Activated CD4-positive, alpha-beta T cell treated with anti-CD3 and anti-CD28 coated beads, Interleukin-2, amount 50 U/mL, for 4 hours (primary cell): ENCODE measurements around the gene FBLN2.

ENCODE experiments used
- DNase-seq, 2 experiments: peaks; one replicate each; pipeline ENCODE4 v3.0.0-alpha.2; 2020

FBLN2 gene

DNA sequence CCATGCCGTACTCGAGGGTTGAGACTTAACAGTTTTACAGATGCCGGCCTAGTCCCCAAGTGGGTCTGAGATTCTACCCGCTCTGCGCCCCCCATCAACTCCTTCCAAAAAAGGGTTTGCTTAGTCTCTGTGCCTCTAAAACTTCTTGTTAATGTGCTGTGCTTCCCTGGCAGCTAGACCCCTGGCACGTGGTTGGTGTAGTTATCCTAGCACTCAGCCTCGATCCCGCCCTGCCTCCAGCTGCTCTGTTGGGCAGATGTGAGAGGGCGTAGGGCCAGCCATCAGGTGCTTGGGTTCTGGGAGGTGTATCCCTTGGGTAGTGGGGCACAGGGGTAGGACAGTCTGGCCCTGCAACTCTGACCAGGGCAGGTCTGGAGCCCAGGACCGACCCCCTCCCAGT, 79.5 kb downstream of the FBLN2 start:
- no peak for DNase-seq

DNA sequence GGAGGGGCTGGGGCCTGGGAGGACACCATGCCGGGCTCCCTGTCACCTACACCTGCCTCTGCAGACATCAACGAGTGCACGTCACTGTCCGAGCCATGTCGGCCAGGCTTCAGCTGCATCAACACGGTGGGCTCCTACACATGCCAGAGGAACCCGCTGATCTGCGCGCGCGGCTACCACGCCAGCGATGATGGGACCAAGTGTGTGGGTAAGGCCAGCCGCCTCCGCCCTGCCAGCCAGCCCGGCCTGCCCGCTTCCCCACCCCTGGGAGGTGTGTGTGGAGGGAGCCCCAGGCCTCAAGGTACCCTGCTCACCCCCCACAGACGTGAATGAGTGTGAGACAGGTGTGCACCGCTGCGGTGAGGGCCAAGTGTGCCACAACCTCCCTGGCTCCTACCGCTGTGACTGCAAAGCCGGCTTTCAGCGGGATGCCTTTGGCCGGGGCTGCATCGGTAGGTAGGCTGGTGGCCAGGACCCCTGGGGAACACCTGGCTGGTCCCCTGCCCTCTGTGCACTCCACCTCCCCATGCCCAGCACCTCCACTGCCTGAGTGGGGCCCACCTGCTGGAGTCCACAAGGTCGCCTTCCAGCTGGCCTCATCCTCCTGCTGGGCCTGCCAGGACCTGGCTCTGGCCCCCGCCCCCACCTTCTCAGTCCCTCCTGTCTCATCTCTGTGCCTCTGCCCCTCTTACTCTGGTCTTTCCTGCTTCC, 80.1 kb downstream of the FBLN2 start:
- DNase-seq = no peak

DNA sequence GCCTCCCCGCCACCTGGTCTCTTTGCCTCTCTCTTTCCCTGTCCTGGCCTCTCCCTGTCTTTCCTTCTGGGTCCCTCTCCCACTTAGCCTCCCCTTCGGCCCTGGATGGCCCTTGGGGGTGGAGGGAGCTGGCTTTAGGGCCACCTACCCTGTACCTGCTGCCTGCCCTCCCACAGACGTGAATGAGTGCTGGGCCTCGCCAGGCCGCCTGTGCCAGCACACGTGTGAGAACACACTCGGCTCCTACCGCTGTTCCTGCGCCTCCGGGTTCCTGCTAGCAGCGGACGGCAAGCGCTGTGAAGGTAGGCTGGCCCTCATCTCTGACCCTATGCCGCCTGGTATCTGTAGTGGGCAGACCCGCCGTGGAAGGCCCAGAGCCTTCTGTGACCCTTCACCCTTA, 80.7 kb downstream of the FBLN2 start:
- no peak for DNase-seq

DNA sequence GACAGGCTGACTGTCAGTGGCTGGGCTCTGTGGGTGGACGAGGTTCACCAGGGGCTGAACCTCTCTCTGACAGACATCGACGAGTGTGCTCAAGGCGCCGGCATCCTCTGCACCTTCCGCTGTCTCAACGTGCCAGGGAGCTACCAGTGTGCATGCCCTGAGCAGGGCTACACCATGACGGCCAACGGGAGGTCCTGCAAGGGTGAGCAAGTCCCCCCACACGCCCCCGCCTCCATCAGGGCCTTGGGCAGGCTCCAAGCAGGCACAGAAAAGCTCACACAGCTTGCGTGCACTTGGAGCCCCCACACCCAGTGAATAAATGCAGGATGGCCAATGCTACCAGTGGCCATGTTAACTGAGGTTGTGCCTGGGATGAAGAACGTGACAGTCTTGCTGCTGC, 82.3 kb downstream of the FBLN2 start:
- no peak for DNase-seq

DNA sequence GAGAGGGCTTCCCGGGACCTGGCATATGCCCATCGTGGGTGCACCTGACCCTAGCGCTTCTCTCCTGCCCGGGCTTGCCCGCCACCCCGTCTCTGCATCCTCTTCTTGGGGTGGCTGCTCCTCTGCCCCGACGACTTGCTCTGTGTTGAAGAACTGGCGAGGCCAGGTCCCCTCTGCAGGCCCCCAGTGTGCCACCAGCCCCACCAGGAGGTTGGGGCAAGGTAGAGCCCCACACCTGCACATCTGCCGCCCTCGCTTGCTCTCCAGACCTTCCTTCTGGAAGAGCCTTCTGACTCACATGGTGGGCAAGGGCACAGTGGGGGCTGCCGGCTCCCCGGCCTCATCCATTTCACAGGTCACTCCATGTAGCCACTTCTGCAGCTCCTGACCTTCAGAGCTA, 84.3 kb downstream of the FBLN2 start:
- no peak for DNase-seq

DNA sequence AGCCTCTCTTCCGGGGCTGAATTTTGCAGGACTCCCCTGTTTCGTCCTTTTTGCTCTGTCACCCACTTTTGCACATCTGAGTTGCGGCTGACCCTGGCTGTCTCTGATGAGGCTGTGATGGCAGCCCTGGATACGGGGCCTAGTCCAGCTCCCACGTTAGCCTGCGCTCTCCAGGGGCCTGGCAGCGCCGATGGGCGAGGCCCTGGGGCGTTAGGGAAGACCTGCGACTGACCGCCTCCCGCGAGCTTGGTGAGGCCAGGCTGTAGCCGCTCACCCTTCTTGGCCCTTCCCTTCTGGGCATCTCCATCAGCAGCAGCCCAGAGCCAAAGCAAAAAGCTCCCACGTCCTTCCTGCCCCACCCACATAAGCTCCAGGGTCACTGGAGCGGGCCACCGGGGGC, 85.2 kb downstream of the FBLN2 start:
- DNase-seq = no peak

DNA sequence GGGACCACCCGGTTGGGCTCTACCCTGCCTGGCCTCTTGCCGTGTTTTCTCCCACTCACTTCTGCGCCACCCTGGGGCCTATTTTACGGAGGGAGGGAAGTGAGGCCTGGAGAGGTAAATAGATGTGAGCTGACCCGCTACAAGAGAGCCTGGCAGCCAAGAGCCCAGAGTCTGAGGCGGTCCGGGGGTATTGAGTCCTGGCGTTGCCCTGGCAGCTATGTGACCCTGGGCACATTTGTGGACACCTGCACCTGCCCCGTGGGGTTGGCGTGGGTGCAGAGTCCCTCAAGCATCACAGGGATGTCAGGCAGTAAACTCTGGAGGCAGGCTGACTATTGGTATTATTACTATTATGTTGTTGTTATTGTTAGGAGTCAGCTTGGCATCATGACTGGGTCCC, 85.7 kb downstream of the FBLN2 start:
- no peak for DNase-seq

DNA sequence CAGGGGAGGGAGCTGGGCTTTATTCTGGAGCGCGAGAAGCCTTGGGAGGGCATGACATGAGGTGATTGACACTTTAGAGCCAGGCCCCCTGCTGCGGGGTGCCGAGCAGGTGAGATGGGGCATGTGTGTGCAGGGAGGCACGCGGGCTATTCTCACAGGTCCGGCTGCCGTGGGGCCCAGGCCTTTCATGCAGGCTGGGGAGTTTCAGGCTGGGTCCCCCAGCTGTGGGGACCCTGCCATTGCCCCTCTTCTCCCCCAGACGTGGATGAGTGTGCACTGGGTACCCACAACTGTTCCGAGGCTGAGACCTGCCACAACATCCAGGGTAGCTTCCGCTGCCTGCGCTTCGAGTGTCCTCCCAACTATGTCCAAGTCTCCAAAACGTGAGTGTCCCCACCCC, 87.3 kb downstream of the FBLN2 start:
- DNase-seq = no peak

DNA sequence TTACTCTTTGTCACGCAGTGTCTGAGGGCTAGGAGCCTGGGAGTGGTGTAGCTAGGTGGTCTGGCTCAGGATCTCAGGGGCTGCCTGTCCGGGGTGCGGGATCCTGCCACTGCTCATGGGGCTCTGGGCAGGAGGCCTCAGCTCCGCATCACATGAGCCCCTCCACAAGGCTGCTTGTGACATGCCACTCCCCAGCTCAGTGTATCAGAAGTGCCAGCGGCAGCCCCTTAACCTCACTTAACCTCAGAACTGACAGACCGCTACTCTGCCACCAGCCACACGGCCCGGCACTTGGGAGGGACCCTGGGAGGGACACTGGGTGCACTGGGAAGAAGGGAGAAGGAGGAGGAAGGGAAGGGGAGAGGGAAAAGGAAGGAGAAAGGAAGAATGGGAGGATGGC, 87.9 kb downstream of the FBLN2 start:
- DNase-seq = no peak

DNA sequence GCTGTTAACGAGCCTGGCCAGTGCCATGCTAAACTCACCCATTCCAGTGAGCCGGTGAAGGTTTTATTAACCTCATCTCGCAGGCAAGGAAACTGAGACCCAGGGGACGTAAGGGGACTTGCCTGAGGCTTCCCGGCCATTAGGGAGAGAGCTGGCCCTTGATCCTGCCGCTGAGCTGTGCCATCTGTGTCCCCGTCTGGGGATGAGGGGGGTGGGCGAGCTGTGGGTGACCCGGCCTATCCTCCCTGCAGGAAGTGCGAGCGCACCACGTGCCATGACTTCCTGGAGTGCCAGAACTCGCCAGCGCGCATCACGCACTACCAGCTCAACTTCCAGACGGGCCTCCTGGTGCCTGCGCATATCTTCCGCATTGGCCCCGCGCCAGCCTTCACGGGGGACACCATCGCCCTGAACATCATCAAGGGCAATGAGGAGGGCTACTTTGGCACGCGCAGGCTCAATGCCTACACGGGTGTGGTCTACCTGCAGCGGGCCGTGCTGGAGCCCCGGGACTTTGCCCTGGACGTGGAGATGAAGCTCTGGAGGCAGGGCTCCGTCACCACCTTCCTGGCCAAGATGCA, 88.5 kb downstream of the FBLN2 start:
- DNase-seq = no peak

DNA sequence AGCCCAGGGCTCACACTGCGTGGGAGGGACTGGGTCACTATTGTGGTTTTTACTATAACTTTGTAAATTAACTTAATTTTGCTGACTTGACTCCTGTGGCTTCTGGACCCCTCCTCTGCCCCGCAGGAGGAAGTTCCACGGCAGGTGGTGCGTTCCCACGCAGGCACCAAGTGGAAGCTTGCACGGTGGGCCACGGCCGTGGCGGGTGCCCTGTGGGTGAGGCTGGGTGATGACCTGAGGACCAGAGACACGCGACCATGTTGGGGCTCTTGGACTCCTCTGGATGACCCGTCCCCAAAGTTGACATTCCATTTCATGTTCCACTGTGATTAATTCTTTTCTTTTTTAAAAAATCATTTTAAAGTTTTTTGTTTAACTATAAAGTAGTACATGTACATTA, 89.0 kb downstream of the FBLN2 start:
- DNase-seq = no peak

DNA sequence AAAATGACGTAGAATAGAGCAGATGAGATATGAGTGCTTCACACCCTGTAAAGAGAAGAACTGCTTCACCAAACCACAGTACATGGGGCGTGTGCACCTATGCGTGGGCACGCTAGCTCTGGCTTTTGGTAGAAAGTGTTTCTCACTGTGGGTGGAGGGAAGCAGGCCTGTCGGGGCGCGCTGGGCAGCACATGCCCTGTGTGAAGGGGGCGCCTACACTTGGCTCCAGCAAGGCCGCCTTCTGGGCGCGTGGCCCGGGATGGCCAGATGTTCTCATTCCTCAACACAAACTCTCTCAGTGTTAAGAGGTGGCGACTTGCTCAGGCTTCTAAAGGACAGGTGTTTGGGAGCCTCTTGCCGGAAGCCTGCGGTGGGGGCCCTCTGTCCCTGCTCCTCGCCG, 90.0 kb downstream of the FBLN2 start:
- DNase-seq = no peak

DNA sequence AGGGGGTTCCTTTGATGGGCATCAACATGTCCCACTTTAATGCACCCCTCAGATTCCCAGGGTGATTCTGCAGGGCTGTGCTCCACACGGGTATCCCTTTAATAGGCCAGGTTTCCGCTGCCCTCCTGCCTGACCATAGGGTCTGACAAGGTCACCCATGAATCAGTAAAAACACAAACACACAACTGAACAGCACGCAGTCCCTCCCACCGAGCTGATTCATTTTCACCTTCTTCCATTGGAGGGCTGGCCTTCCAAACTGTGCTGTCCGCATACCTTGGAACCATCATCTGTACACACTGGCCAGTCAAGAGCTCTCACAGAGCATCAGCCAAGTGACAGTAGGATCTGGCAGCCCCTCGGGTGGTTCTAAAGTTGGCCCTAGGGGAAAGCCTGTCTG, 93.7 kb downstream of the FBLN2 start:
- no peak for DNase-seq

DNA sequence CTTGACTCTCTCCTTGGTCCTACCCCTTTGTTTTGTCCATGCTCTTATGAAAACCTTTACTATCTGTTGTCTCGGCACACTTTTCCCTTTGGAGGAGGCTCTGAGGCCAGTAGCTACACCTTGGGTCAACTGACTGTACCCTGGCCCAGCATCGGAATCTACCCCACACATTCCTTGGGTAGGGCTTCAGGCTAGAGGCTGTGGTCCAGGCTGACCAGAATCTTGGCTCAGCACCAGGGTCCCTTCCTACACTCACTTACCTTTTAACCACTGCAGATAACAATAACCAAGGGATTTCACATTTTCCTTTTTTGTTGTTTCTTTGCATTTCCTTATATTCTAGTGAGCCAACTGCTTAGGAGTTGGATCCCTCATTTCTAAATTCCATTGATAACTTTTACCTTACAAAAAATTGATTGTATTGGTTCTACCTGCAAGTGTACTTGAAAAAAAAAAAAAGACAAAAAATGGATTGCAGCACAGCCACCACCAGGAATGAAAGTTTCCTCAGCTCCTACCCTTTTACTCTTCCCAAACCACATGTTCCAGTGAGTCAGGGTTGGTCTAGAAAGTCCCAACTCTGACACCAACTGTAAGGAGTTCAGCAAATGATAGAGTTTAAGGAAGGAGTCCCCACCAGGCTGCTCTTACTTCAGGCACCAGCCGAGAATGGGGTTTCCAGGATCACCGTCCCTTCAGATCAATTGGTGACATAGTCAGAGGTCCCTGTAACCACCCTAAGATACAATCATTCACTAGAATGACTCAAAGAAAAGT, 95.6 kb downstream of the FBLN2 start:
- no peak for DNase-seq

DNA sequence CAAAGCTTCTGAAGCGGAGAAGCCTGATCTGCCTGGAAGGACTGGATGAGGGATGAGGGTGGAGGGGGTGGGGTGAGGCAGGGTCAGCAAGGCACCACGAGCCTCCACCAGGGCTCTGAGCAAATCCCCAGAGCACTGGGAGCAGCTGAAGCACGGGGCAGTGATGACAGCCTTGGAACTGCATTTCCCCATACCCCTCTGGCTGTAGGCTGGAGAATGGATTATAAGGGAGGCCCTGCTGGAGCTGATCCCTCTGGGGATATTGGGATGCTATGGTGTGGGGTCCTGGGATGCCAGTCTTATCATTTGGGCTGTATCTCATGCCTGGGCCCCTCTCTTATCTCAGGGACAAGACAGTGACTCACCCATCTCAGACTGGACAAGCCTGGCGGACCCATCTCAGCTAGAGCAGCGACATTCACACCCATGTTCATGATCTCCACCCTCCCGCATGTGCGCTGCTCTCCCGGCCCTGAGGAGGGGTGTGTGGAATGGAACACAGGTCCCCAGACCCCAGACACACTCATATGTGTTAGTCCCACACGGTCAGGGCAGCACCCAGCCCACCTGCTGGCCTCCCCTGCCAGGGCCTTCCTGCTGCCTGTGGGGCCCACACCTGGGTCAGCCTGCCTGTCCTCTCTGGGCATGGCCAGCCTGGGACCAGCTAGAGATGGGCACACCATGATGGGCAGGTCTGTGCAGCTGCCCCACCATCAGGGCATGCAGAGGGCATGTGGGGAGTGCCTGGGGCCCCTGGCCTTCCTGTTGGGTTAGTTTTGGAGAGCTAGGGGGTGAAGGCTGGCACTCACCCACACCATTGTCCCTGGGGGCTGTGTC, 97.1 kb downstream of the FBLN2 start:
- DNase-seq = no peak

DNA sequence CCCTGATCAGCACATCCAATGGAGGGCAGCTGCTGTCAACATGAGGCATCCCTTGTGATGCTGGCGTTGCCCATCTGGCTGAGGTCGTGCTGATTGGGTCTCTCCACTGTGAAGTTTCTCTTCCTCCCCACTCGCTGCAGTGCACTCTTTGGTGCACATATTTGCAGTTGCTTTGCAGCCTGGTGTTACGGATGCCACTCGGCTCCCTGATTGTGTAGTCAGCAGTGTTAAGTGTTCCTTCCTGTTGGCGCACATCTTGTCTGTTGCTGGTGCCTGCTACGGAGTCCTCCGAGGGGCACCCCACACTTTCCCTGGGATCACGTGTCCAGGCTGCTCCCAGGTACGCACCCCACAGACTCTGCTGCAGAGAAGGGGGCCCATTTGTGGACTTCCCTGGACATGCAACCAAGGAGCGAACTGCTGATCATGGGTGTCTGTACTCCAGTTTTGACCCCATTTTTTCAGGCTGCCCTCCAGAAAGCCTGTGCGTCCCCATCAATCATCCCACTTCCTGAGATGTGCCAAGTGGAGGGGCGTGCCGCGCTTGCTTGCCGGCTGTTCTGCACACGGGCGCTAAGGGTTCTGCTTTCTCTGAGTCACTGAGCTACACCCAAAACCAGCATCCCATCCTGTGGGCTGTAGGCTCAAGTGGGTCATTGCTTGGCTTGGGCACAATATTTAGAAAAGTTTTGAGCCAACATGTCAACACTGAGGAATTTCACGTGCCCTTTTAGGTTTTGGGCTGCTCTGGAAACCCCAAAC, 98.6 kb downstream of the FBLN2 start:
- DNase-seq = no peak

DNA sequence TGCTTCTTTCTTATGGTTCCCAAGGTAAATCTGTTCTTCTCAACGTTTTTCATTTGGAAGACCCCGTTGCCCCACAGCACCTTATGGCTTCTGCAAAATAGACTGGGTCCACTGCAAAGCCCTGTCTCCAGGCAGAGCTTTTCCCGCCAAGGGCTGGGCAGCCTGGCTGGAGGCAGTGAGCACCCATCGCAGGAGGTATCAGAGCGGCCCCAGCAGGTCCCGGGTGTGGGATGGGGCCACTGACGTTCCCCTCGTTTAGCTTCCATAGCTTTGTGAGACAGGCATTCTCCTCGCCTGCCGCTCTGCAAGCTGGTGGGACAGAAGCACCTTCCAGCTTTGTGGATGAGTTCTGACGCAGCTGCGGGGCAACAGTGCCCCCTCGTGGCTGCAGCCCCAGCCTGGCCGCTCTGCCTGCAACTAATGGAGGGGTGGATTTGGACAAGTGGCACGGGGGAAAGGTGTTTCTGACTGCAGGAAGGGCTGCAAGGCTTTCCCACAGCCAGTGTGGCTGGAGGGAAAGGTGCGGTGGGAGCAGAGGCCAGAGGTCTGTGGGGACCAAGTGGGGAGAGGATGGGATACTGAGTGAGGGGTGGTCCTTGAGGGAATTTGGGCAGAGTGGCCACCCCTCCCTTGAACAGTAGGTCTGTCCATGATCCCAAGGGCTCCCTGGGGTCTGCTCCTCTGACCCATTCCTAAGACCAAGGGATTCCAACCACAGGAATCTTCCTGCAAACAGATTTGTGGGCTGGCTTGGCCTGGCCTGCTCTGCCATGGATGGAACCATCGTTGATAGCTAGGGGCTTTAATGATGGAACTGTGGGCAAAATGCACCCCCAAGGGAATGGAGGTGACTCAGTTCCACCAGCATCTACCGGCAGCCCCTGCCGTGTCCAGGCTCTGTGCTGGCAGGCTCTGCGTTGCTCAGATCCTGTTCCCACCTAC, 99.4 kb downstream of the FBLN2 start:
- peak; percentile 70 to 74 for DNase-seq

DNA sequence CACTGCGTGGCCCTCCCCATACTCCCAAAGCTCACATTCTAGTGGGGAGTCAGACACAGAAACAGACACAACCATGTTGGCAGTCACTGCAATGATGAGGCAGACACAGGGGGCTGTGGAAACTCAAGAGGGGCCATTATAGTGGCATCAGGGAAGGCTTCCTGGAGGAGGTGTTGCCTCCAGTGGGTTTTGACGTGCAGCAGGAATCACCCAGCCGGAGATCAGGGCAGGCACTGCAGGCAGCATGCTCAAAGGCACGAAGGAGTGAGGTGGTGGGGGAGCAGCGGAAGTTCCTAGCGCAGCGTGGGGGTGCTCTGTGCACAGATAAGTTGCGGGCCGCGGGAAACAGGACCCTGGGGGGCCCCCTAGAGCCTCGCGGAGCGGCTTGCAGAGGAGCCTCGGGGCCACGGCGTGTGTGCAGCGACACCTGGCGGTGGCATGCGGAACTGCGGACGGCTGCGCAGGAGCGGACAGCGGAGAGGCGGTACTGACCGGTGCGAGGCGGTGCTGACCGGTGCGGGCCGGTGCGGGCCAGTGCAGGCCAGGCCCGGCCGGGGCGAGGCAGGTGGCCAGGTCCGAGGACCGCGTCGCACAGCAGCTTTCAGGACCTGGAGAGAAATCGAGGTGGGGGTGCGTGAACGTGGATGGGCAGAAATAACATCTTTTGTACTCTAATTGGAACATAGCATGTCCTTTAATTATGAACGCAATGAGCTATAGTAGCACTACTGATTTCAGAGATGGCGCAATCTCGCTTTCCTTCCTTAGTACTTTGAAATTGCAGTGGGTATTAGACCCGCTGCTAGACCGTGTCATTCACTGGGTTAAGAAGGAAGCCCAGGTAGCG, 101.5 kb downstream of the FBLN2 start:
- DNase-seq = peak; percentile 57 to 65

DNA sequence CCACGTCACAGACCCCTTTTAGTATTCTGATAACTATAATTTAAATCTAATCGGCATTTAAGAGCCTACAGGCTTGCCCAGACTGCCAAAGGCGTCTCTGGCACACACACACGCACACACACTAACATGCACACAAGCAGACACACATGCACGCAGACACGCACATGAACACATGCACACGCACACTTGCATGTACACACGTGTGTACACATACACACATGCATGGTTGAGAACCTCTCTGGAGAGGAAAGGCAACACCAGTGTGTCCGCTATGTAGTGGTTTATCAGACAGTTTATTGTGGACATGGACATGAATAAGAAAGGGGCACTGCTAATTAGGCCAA, 102.1 kb downstream of the FBLN2 start:
- no peak for DNase-seq

DNA sequence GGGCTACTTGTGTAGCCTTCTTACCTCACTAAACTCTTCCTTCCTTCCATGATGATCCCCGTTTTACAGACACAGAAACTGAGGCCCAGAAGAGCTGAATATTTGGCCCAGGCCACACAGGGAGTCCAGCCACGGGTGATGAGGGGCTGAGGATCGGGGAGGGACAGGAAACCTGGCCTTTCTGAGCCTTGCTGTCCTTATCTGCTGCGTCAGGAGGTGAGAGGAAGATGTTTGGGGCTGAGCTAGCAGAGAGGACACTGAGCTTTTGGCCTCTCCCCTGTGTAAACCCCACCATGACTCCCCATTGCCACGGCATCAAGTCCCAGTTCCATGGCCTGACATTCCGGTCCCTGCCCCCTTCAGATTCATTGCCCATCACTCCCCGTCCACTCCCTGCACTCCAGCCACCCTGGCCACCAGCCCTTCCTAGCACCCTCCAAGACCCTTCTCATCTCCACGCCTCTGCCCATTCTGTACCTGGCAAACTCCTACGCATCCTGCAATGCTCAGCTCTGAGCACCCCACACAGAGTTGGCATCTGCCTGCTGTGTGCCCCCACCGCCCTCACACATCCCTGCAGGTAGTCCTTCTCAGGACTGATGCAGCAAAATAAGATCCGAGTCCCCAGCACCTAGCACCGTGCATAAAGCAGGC, 103.0 kb downstream of the FBLN2 start:
- no peak for DNase-seq
